HL-60 (cell line): Measurements from ENCODE around the gene EYA2.
"Not testable (repeated sequence)": the region's sequence is repeated elsewhere in the genome, so short reads cannot be mapped to it uniquely, and the experiment has no call there.

Experiments used
- DNase-seq, 2 experiments: peaks; one replicate each; pipeline ENCODE4 v3.0.0-alpha.2; 2010 to 2020; ENCODE audit warnings: low read depth in 1 of 2, low spot score in 1 of 2
- H3K27ac ChIP-seq: fragments of 250-450 bp; sonication (Bioruptor Pico); replicated peaks from 2 replicates; pipeline ENCODE4 v1.5.1; 2020; ENCODE audit warnings: mild to moderate bottlenecking, moderate library complexity
- H3K27me3 ChIP-seq: fragments of 250-450 bp; sonication (Bioruptor Pico); 2 replicates; pipeline ENCODE4 v1.5.1; 2021; ENCODE audit warnings: mild to moderate bottlenecking, moderate library complexity; ENCODE audit not compliant: insufficient read depth, poor library complexity, severe bottlenecking
- H3K4me3 ChIP-seq: replicated peaks from 2 replicates; pipeline ENCODE4 v1.5.1; 2011; ENCODE audit warnings: mild to moderate bottlenecking, control low read depth, low read length; ENCODE audit not compliant: insufficient read depth
- GABPA ChIP-seq: IDR thresholded peaks from 2 replicates; pipeline ENCODE4 v1.6.1; 2012; ENCODE audit warnings: low read depth
- POLR2AphosphoS5 ChIP-seq: IDR thresholded peaks from 2 replicates; pipeline ENCODE4 v1.6.1; 2012; ENCODE audit warnings: low read depth
- SPI1 ChIP-seq: IDR thresholded peaks from 2 replicates; pipeline ENCODE4 v1.6.1; 2012; ENCODE audit warnings: low read depth, mild to moderate bottlenecking, borderline replicate concordance
- TF ChIP-seq, protein P1 (sequence below): IDR thresholded peaks from one replicate; pipeline ENCODE4 v1.5.1; 2011; ENCODE audit warnings: low read length, control low read depth, inconsistent platforms; ENCODE audit not compliant: insufficient read depth
- TF ChIP-seq, protein P2 (sequence below): IDR thresholded peaks from 2 replicates; pipeline ENCODE4 v1.6.1; 2012; ENCODE audit warnings: low read depth; ENCODE audit not compliant: insufficient replicate concordance

The EYA2 gene

GRCh38 chr20:47204008-47204849 is 309.6 kb downstream of the EYA2 start:
- no peak overlapping the region for H3K27ac ChIP-seq
- TF ChIP-seq, protein P1, sequence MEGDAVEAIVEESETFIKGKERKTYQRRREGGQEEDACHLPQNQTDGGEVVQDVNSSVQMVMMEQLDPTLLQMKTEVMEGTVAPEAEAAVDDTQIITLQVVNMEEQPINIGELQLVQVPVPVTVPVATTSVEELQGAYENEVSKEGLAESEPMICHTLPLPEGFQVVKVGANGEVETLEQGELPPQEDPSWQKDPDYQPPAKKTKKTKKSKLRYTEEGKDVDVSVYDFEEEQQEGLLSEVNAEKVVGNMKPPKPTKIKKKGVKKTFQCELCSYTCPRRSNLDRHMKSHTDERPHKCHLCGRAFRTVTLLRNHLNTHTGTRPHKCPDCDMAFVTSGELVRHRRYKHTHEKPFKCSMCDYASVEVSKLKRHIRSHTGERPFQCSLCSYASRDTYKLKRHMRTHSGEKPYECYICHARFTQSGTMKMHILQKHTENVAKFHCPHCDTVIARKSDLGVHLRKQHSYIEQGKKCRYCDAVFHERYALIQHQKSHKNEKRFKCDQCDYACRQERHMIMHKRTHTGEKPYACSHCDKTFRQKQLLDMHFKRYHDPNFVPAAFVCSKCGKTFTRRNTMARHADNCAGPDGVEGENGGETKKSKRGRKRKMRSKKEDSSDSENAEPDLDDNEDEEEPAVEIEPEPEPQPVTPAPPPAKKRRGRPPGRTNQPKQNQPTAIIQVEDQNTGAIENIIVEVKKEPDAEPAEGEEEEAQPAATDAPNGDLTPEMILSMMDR: no peak
- TF ChIP-seq, protein P2, sequence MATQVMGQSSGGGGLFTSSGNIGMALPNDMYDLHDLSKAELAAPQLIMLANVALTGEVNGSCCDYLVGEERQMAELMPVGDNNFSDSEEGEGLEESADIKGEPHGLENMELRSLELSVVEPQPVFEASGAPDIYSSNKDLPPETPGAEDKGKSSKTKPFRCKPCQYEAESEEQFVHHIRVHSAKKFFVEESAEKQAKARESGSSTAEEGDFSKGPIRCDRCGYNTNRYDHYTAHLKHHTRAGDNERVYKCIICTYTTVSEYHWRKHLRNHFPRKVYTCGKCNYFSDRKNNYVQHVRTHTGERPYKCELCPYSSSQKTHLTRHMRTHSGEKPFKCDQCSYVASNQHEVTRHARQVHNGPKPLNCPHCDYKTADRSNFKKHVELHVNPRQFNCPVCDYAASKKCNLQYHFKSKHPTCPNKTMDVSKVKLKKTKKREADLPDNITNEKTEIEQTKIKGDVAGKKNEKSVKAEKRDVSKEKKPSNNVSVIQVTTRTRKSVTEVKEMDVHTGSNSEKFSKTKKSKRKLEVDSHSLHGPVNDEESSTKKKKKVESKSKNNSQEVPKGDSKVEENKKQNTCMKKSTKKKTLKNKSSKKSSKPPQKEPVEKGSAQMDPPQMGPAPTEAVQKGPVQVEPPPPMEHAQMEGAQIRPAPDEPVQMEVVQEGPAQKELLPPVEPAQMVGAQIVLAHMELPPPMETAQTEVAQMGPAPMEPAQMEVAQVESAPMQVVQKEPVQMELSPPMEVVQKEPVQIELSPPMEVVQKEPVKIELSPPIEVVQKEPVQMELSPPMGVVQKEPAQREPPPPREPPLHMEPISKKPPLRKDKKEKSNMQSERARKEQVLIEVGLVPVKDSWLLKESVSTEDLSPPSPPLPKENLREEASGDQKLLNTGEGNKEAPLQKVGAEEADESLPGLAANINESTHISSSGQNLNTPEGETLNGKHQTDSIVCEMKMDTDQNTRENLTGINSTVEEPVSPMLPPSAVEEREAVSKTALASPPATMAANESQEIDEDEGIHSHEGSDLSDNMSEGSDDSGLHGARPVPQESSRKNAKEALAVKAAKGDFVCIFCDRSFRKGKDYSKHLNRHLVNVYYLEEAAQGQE: no peak
- TF ChIP-seq GABPA (no peak), SPI1 (no peak), POLR2AphosphoS5 (no peak)
- no peak overlapping the region for H3K4me3 ChIP-seq
- no peaks in the 10 kb centered on the region for H3K27me3 ChIP-seq
- no peak for DNase-seq

GRCh38 chr20:47204850-47205122 is 310.1 kb downstream of the EYA2 start:
- not testable (repeated sequence) for H3K27ac ChIP-seq, DNase-seq, H3K4me3 ChIP-seq, H3K27me3 ChIP-seq

GRCh38 chr20:47205577-47206123 is 311.0 kb downstream of the EYA2 start:
- H3K27me3 ChIP-seq: no peaks in the 10 kb centered on the region
- no peak overlapping the region for H3K4me3 ChIP-seq
- TF ChIP-seq, protein P1: peak; percentile 82
- TF ChIP-seq GABPA: no peak
- no peak overlapping the region for H3K27ac ChIP-seq
- peak; percentile 38 to 70 for DNase-seq

- H3K27ac ChIP-seq, H3K4me3 ChIP-seq, H3K27me3 ChIP-seq, DNase-seq: not testable (repeated sequence)
Observed at GRCh38 chr20:47206552-47206951, 311.9 kb downstream of the EYA2 start.

GRCh38 chr20:47206962-47207641 is 312.5 kb downstream of the EYA2 start:
- DNase-seq: no peak
- TF ChIP-seq, protein P2: no peak
- TF ChIP-seq POLR2AphosphoS5 (no peak), SPI1 (no peak)
- H3K27ac ChIP-seq: no peak overlapping the region

More at GRCh38 chr20:47206962-47207641, 312.5 kb downstream of the EYA2 start:
- Histone ChIP-seq H3K27me3 (no peaks in the 10 kb centered on the region), H3K4me3 (no peak overlapping the region)
